Vagina (tissue), 2 donors: ENCODE data around the gene CBFA2T3. TPM values are rescaled to one million over a fixed set of nuclear protein-coding genes. Genes with fewer than 3 reads are reported as not detected.

Experiments
- DNase-seq, 2 donors: peaks; one replicate each; pipeline ENCODE4 v3.0.0-alpha.2; 2017; ENCODE audit errors: extremely low spot score in 2 of 2
- H3K27ac ChIP-seq: fragments of 200-600 bp; sonication (generic); one replicate; pipeline ENCODE4 v1.5.1; 2019
- H3K27me3 ChIP-seq: fragments of 200-600 bp; sonication (generic); one replicate; pipeline ENCODE4 v1.5.1; 2019
- H3K36me3 ChIP-seq, 2 donors: fragments of 200-600 bp; sonication (generic); one replicate each; pipeline ENCODE4 v1.5.1; 2017 to 2019
- H3K4me1 ChIP-seq: fragments of 200-600 bp; sonication (generic); one replicate; pipeline ENCODE4 v1.5.1; 2019
- H3K4me3 ChIP-seq, 2 donors: fragments of 200-600 bp; sonication (generic); 1 replicate in 1 of 2; 2 replicates in 1 of 2; pipeline ENCODE4 v1.5.1; 2016 to 2019
- H3K9me3 ChIP-seq: fragments of 200-600 bp; sonication (generic); one replicate; pipeline ENCODE4 v1.5.1; 2019
- CTCF ChIP-seq, 3 experiments: fragments of 450-650 bp in 2 of 3; fragments of 200-600 bp in 1 of 3; sonication (generic) in 1 of 3; IDR thresholded peaks; one replicate each; pipeline ENCODE4 v1.5.1; 2017 to 2019; ENCODE audit warnings: antibody characterized with exemption in 3 of 3, mild to moderate bottlenecking in 2 of 3, moderate library complexity in 2 of 3
- POLR2A ChIP-seq, 2 donors: fragments of 450-650 bp; IDR thresholded peaks; one replicate each; pipeline ENCODE4 v1.6.1; 2017; ENCODE audit warnings: antibody characterized with exemption in 2 of 2, mild to moderate bottlenecking in 2 of 2, moderate library complexity in 2 of 2
- POLR2AphosphoS5 ChIP-seq, 2 donors: sonication (generic); formaldehyde crosslinking; IDR thresholded peaks; one replicate each; pipeline ENCODE4 v1.9.0; 2017; ENCODE audit warnings: antibody characterized with exemption in 2 of 2, mild to moderate bottlenecking in 2 of 2, low read depth in 1 of 2; ENCODE audit not compliant: insufficient read depth in 1 of 2
- intact Hi-C: fragments of 100-400 bp; cut with DNase I; formaldehyde crosslinking; loops from one replicate; pipeline ENCODE4 v1.15.1; 2023
- total RNA-seq: library from RNA; depleted of rRNA; stranded (reverse); fragments of >200 nt; gene quantifications from one replicate; pipeline ENCODE4 v1.2.3, GENCODE V29; 2016

CBFA2T3 gene
- total RNA-seq, 1 donor from 2014 or later: 2.7 TPM

GRCh38 chr16:88863426-88863825 lies 113.6 kb downstream of the CBFA2T3 start:
- Histone ChIP-seq H3K4me3 (no peak overlapping the region), H3K9me3 (no peaks in the 10 kb centered on the region), H3K27me3 (no peaks in the 10 kb centered on the region), H3K27ac (no peak overlapping the region), H3K4me1 (peaks cover 11% of the 10 kb centered on the region), H3K36me3 (peaks cover 0 to 36% of the 10 kb centered on the region in 2 donors)
- TF ChIP-seq POLR2AphosphoS5 (IDR thresholded peaks at IDR 0.05; ENCODE audit: insufficient read depth in 1 of 2, low read depth in 1 of 2): no peak
- TF ChIP-seq POLR2A (IDR thresholded peaks at IDR 0.05): no peak
- TF ChIP-seq CTCF (IDR thresholded peaks at IDR 0.05): no peak
- no peak for DNase-seq
- intact Hi-C loops: no loop called here

GRCh38 chr16:88862968-88863367 lies 114.0 kb downstream of the CBFA2T3 start:
- TF ChIP-seq POLR2AphosphoS5 (IDR thresholded peaks at IDR 0.05; ENCODE audit: insufficient read depth in 1 of 2, low read depth in 1 of 2): no peak
- no peak for TF ChIP-seq POLR2A (IDR thresholded peaks at IDR 0.05)
- TF ChIP-seq CTCF (IDR thresholded peaks at IDR 0.05): no peak
- Histone ChIP-seq H3K9me3 (no peaks in the 10 kb centered on the region), H3K27ac (no peak overlapping the region), H3K4me3 (no peak overlapping the region), H3K36me3 (peaks cover 0 to 36% of the 10 kb centered on the region in 2 donors), H3K4me1 (peaks cover 16% of the 10 kb centered on the region), H3K27me3 (no peaks in the 10 kb centered on the region)
- intact Hi-C loops: no loop called here
- no peak for DNase-seq

- Histone ChIP-seq H3K9me3 (no peaks in the 10 kb centered on the region), H3K27me3 (no peaks in the 10 kb centered on the region), H3K4me3 (no peak overlapping the region), H3K27ac (no peak overlapping the region), H3K36me3 (peaks cover 0 to 36% of the 10 kb centered on the region in 2 donors), H3K4me1 (peaks cover 22% of the 10 kb centered on the region)
- intact Hi-C loops: no loop called here
- DNase-seq: no peak
- TF ChIP-seq POLR2AphosphoS5 (IDR thresholded peaks at IDR 0.05; ENCODE audit: insufficient read depth in 1 of 2, low read depth in 1 of 2) (no peak), CTCF (IDR thresholded peaks at IDR 0.05) (no peak), POLR2A (IDR thresholded peaks at IDR 0.05) (no peak)
Measured at GRCh38 chr16:88861359-88861758, 115.6 kb downstream of the CBFA2T3 start.

GRCh38 chr16:88859381-88860091 lies 117.5 kb downstream of the CBFA2T3 start:
- Histone ChIP-seq H3K27me3 (no peaks in the 10 kb centered on the region), H3K27ac (no peak overlapping the region), H3K36me3 (peaks cover 0 to 36% of the 10 kb centered on the region in 2 donors), H3K9me3 (no peaks in the 10 kb centered on the region), H3K4me3 (no peak overlapping the region), H3K4me1 (peaks cover 40% of the 10 kb centered on the region)
- no peak for DNase-seq
- no peak for TF ChIP-seq CTCF (IDR thresholded peaks at IDR 0.05)
- no peak for TF ChIP-seq POLR2A (IDR thresholded peaks at IDR 0.05)
- TF ChIP-seq POLR2AphosphoS5 (IDR thresholded peaks at IDR 0.05; ENCODE audit: insufficient read depth in 1 of 2, low read depth in 1 of 2): no peak
- intact Hi-C loops: no loop called here

GRCh38 chr16:88857728-88858339 lies 119.2 kb downstream of the CBFA2T3 start:
- Histone ChIP-seq H3K9me3 (no peaks in the 10 kb centered on the region), H3K27me3 (no peaks in the 10 kb centered on the region), H3K4me3 (peak overlapping the region; percentile 99), H3K27ac (peak overlapping the region; percentile 84), H3K4me1 (peaks cover 45% of the 10 kb centered on the region), H3K36me3 (peaks cover 0 to 36% of the 10 kb centered on the region in 2 donors)
- intact Hi-C loops: loop anchor here (1.0 kb wide), 1 partner anchor 74 kb away; no protein-coding TSS in a partner anchor
- TF ChIP-seq CTCF (IDR thresholded peaks at IDR 0.05) (peak in 2 of 3 experiments; percentile 33 to 44), POLR2A (IDR thresholded peaks at IDR 0.05) (no peak), POLR2AphosphoS5 (IDR thresholded peaks at IDR 0.05; ENCODE audit: insufficient read depth in 1 of 2, low read depth in 1 of 2) (no peak)
- DNase-seq: no peak
